Endothelial cell of umbilical vein (primary cell): ENCODE results near the gene TRMT6. TPM values are rescaled to one million over a fixed set of nuclear protein-coding genes. Genes with fewer than 3 reads are reported as not detected.
A peak's percentile ranks its signal among the peaks of the same experiment; 100 is the strongest.

Experiments used
- Bru-seq: library from RNA; stranded (reverse); fragments of 400-500 nt; gene quantifications from one replicate; lab custom pipeline; 2021; lab: Mats Ljungman, UMichigan
- BruChase-seq, 2 experiments: library from RNA; stranded (reverse); fragments of 400-500 nt; gene quantifications; one replicate each; lab custom pipeline; 2021; lab: Mats Ljungman, UMichigan
- BruUV-seq: library from RNA; stranded (reverse); fragments of 400-500 nt; replicated peaks from 2 replicates; lab custom pipeline; 2021; lab: Mats Ljungman, UMichigan
- CTCF ChIA-PET: fragments of 300-600, 350-600 bp; sonication (Branson Sonifier 250); formaldehyde crosslinking; loops from one replicate; lab custom pipeline; 2021; ENCODE audit warnings: antibody characterized with exemption, inconsistent platforms; lab: Charles Lee
- POLR2A ChIA-PET: fragments of 300-600, 350-600 bp; sonication (Branson Sonifier 250); formaldehyde crosslinking; loops from one replicate; lab custom pipeline; 2021; ENCODE audit warnings: antibody characterized with exemption, inconsistent platforms; lab: Charles Lee
- DNase-seq: peaks from one replicate; pipeline ENCODE4 v3.0.0-alpha.2; 2011; ENCODE audit warnings: low read depth, low spot score
- FAIRE-seq: peaks from 2 replicates; lab custom pipeline; 2011; peaks lifted over from hg19 to GRCh38; lab: Jason Lieb, UNC
- H2AFZ ChIP-seq: 2 replicates; pipeline ENCODE4 v1.6.0; 2012; ENCODE audit warnings: low read depth, low read length, control low read depth, inconsistent platforms
- H3K27ac ChIP-seq: 2 replicates; pipeline ENCODE4 v1.5.1; 2011; ENCODE audit warnings: low read depth, mild to moderate bottlenecking, control low read depth, low read length, moderate library complexity; ENCODE audit not compliant: insufficient read depth
- H3K27me3 ChIP-seq, 2 experiments: 2 replicates each; pipeline versions ENCODE4 v1.6.0 to v1.6.1; 2011; ENCODE audit warnings: low read length in 2 of 2, mixed read lengths in 1 of 2; ENCODE audit not compliant: control insufficient read depth in 2 of 2, insufficient read depth in 2 of 2
- H3K36me3 ChIP-seq, 2 experiments: 2 replicates in 1 of 2; 3 replicates in 1 of 2; pipeline ENCODE4 v1.5.1; 2011; ENCODE audit warnings: low read length in 2 of 2, mild to moderate bottlenecking in 1 of 2, moderate library complexity in 1 of 2; ENCODE audit not compliant: control insufficient read depth in 2 of 2, insufficient read depth in 2 of 2; ENCODE audit errors: extremely low read depth in 1 of 2
- H3K4me1 ChIP-seq: 3 replicates; pipeline ENCODE4 v1.5.1; 2011; ENCODE audit warnings: mild to moderate bottlenecking, low read length; ENCODE audit not compliant: control insufficient read depth, insufficient read depth; ENCODE audit errors: extremely low read depth
- H3K4me2 ChIP-seq: 2 replicates; pipeline ENCODE4 v1.6.1; 2011; ENCODE audit warnings: low read length, control low read depth, mixed read lengths; ENCODE audit not compliant: insufficient read depth
- H3K4me3 ChIP-seq, 3 experiments: fragments of 200-600 bp in 1 of 3; sonication (generic), shearing (Covaris generic) in 1 of 3; replicated peaks in 1 of 3; 2 replicates each; pipeline ENCODE4 v1.5.1; 2011 to 2016; ENCODE audit warnings: control low read depth in 3 of 3, low read length in 3 of 3, mild to moderate bottlenecking in 2 of 3, inconsistent platforms in 1 of 3, low read depth in 1 of 3, moderate library complexity in 1 of 3; ENCODE audit not compliant: insufficient read depth in 1 of 3
- H3K79me2 ChIP-seq: 2 replicates; pipeline ENCODE4 v1.6.0; 2012; ENCODE audit warnings: low read length, inconsistent platforms; ENCODE audit not compliant: control insufficient read depth, insufficient read depth
- H3K9ac ChIP-seq: replicated peaks from 2 replicates; pipeline ENCODE3; 2011; ENCODE audit warnings: low read length, control low read depth; ENCODE audit not compliant: insufficient read depth; ENCODE audit errors: extremely low read depth
- H3K9me1 ChIP-seq: replicated peaks from 3 replicates; pipeline ENCODE4 v1.6.0; 2011; ENCODE audit warnings: mild to moderate bottlenecking, low read length; ENCODE audit not compliant: control insufficient read depth, insufficient read depth; ENCODE audit errors: extremely low read depth
- H3K9me3 ChIP-seq: replicated peaks from 2 replicates; pipeline ENCODE4 v1.5.1; 2012; ENCODE audit warnings: low read length, inconsistent platforms; ENCODE audit not compliant: control insufficient read depth, insufficient read depth
- H4K20me1 ChIP-seq: replicated peaks from 2 replicates; pipeline ENCODE3; 2011; ENCODE audit warnings: mild to moderate bottlenecking, low read length; ENCODE audit not compliant: control insufficient read depth, insufficient read depth; ENCODE audit errors: extremely low read depth
- FOS ChIP-seq: IDR thresholded peaks from 2 replicates; pipeline ENCODE4 v1.6.1; 2011; ENCODE audit warnings: mild to moderate bottlenecking, low read length, moderate library complexity, borderline replicate concordance; ENCODE audit not compliant: insufficient read depth
- GATA2 ChIP-seq: IDR thresholded peaks from 2 replicates; pipeline ENCODE4 v1.7.0; 2011; ENCODE audit warnings: low read depth, mild to moderate bottlenecking, moderate library complexity, mixed read lengths, low read length; ENCODE audit not compliant: insufficient read length, insufficient read depth
- MYC ChIP-seq: IDR thresholded peaks from one replicate; pipeline ENCODE4 v1.6.1; 2011; ENCODE audit warnings: mild to moderate bottlenecking, low read depth, low read length
- POLR2A ChIP-seq: IDR thresholded peaks from 2 replicates; pipeline ENCODE4 v1.6.1; 2012; ENCODE audit warnings: low read depth, mild to moderate bottlenecking, control low read depth, low read length
- POLR2AphosphoS5 ChIP-seq: IDR thresholded peaks from 2 replicates; pipeline ENCODE4 v1.6.1; 2012; ENCODE audit warnings: low read depth, mild to moderate bottlenecking, control low read depth, low read length, moderate library complexity; ENCODE audit not compliant: insufficient read depth
- dilution Hi-C: fragments of 300-500 bp; cut with MboI; formaldehyde crosslinking; loops from one replicate; pipeline ENCODE4 v1.15.0; 2019; ENCODE audit warnings: low sequenced_read_pairs; ENCODE audit not compliant: extremely low pct_ligation_motif_present
- intact Hi-C: fragments of 100-400 bp; cut with micrococcal nuclease; formaldehyde crosslinking; loops from one replicate; pipeline ENCODE4 v1.10.0; 2022
- long read RNA-seq: library from polyadenylated mRNA; stranded (forward); transcript quantifications from one replicate; pipeline ENCODE4 v2.0.0, GENCODE V29; 2021
- polyA minus RNA-seq, 3 experiments: library from RNA; depleted of rRNA, polyadenylated mRNA; stranded (reverse); fragments of >200 nt; gene quantifications; 1 replicate in 1 of 3; 2 replicates in 2 of 3; pipeline ENCODE4 v1.2.3, GENCODE V29; 2011
- polyA plus RNA-seq, 4 experiments: library from polyadenylated mRNA; depleted of rRNA in 3 of 4; stranded (reverse) in 3 of 4; unstranded in 1 of 4; fragments of >200 nt; gene quantifications; 2 replicates each; pipeline versions ENCODE4 v1.2.1 to v1.2.3, GENCODE V29; 2011 to 2012; ENCODE audit warnings: missing spikeins in 1 of 4
- total RNA-seq: library from RNA; stranded (reverse); gene quantifications from 2 replicates; pipeline ENCODE4 v1.2.3, GENCODE V29; 2021
- TF ChIP-seq, protein P1 (sequence below): IDR thresholded peaks from 2 replicates; pipeline ENCODE4 v1.6.1; 2011; ENCODE audit not compliant: insufficient read depth, insufficient read length

The TRMT6 gene, protein sequence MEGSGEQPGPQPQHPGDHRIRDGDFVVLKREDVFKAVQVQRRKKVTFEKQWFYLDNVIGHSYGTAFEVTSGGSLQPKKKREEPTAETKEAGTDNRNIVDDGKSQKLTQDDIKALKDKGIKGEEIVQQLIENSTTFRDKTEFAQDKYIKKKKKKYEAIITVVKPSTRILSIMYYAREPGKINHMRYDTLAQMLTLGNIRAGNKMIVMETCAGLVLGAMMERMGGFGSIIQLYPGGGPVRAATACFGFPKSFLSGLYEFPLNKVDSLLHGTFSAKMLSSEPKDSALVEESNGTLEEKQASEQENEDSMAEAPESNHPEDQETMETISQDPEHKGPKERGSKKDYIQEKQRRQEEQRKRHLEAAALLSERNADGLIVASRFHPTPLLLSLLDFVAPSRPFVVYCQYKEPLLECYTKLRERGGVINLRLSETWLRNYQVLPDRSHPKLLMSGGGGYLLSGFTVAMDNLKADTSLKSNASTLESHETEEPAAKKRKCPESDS
- total RNA-seq: 11.0 and 12.0 TPM in 2 replicates
- 3.2 and 4.1 TPM in 2 replicates for polyA plus RNA-seq
- 7.2 and 7.4 TPM in 2 replicates for polyA plus RNA-seq (2011; cell fraction: cytosol; rRNA removed)
- polyA plus RNA-seq (2011; cell fraction: nucleus; rRNA removed): 6.7 and 7.0 TPM in 2 replicates
- polyA plus RNA-seq (2012): 10.6 and 16.9 TPM in 2 replicates
- 3.8 and 5.4 TPM in 2 replicates for polyA minus RNA-seq
- polyA minus RNA-seq (2011; cell fraction: cytosol; rRNA and poly(A)+ RNA removed): 8.2 TPM
- polyA minus RNA-seq (2011; cell fraction: nucleus; rRNA and poly(A)+ RNA removed): 2.2 and 3.0 TPM in 2 replicates
- percentile 73 among the genes with signal in this experiment for Bru-seq, nascent RNA
- percentile 72 among the genes with signal in this experiment for BruChase-seq, experiment 1, labeled RNA remaining after a 6-hour chase
- percentile 75 among the genes with signal in this experiment for BruChase-seq, experiment 2, labeled RNA remaining after a 2-hour chase
- long read RNA-seq, transcript TRMT6-201 (11 exons, 2,327 nt): major isoform, 35 of 48 reads
- long read RNA-seq, partial matches to known transcripts: 8 of 48 reads
- long read RNA-seq, other reads (novel, unspliced or antisense): 4 of 48 reads

DNA sequence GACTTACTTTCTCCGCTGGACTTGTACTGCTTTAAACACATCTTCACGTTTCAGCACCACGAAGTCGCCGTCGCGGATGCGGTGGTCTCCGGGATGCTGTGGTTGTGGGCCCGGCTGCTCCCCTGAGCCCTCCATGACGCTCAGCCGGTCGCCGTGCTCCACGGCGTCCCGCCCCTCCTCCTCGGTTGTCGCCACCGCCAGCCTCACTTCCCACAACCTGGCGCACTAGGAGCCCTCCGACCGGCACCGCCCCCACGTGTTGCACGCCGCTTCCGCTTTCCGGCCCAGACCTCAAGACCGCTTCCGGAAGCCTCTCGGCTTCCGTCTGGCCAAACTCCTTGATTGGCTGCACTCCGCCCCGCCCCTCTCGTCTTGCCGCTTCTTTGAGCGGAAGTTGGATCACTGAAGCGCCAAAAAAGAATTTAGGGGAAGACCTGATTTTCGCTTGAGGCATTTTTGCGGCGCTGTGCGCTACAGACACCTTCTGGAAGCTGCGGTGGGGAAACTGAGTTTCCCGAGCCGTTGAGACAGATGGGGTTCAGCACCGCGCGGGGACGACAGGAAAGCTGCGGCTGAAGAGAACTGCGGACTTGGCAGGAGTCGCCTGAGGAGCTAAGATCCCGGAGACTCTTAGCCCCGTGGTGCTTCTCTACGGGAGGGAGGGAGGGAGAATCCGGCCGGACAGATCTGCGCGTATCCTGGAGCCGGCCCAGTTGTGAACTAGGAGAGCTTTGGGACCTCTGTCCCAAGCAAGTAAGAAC lies at the start of gene TRMT6, which contains the start of gene MCM8:
Gene TRMT6 (minus strand): TSS at position 263 of the 761 bp plus-strand sequence. CDS start 128 bp downstream, at position 135.
Gene MCM8 (plus strand): TSS at position 382 of the 761 bp plus-strand sequence. CDS start 1,364 bp downstream, outside the sequence.
- POLR2A ChIA-PET: no interaction called here
- dilution Hi-C loops: no loop called here
- FAIRE-seq: peak; percentile 96

More for the DNA sequence above, at the start of gene TRMT6, which contains the start of gene MCM8:
- no TSS peak for BruUV-seq
- H3K9ac ChIP-seq: peak within 1 kb of the TSS; percentile 81
- TF ChIP-seq POLR2A (peak; percentile 60), GATA2 (no peak), POLR2AphosphoS5 (peak; percentile 69), FOS (no peak), MYC (peak; percentile 71)
- TF ChIP-seq, protein P1, sequence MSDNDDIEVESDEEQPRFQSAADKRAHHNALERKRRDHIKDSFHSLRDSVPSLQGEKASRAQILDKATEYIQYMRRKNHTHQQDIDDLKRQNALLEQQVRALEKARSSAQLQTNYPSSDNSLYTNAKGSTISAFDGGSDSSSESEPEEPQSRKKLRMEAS: peak; percentile 97
- H4K20me1 ChIP-seq: no peaks in the 10 kb centered on the region
- peaks cover 35% of the 10 kb centered on the region for H3K79me2 ChIP-seq
- CTCF ChIA-PET: interaction anchor here (1.0 to 1.4 kb wide), 3 partner anchors 162 to 421 kb away, joined by 3 to 5 read pairs (median 3); no protein-coding TSS in a partner anchor
- intact Hi-C loops: loop anchor here (1.0 kb wide), 5 partner anchors 31 to 421 kb away; partner anchors contain the start of gene SHLD1
- no peaks in the 10 kb centered on the region for H3K9me3 ChIP-seq
- H3K9me1 ChIP-seq: no peaks in the 10 kb centered on the region
- H3K4me2 ChIP-seq: peak within 1 kb of the TSS; percentile 98
- no peaks in the 10 kb centered on the region for H3K27me3 ChIP-seq
- H3K36me3 ChIP-seq: peaks cover 0 to 3% of the 10 kb centered on the region in 2 experiments
- peak; percentile 94 for DNase-seq
- H3K4me3 ChIP-seq: peak within 1 kb of the TSS; percentile 76 to 93 (median 81)
- H3K27ac ChIP-seq: peak within 1 kb of the TSS; percentile 67
- peaks cover 24% of the 10 kb centered on the region for H3K4me1 ChIP-seq
- H2AFZ ChIP-seq: peak within 1 kb of the TSS; percentile 90
